Liver (tissue), 9 donors: ENCODE measurements around the gene CRP. TPM values are rescaled to one million over a fixed set of nuclear protein-coding genes. Genes with fewer than 3 reads are reported as not detected.

ENCODE experiments used
- DNase-seq: peaks from one replicate; pipeline ENCODE4 v3.0.0-alpha.2; 2017; ENCODE audit warnings: low spot score
- H3K27ac ChIP-seq, 2 donors: one replicate each; pipeline ENCODE4 v1.7.0; 2013; ENCODE audit warnings: inconsistent platforms in 2 of 2, low read length in 2 of 2, control low read depth in 1 of 2, low read depth in 1 of 2, mild to moderate bottlenecking in 1 of 2
- H3K27me3 ChIP-seq, 4 donors: one replicate each; pipeline versions ENCODE4 v1.6.1 to v1.7.0; 2013; ENCODE audit warnings: low read length in 3 of 4, inconsistent platforms in 1 of 4, mild to moderate bottlenecking in 1 of 4, moderate library complexity in 1 of 4; ENCODE audit not compliant: control insufficient read depth in 4 of 4, insufficient read depth in 4 of 4
- H3K36me3 ChIP-seq, 4 donors: one replicate each; pipeline versions ENCODE4 v1.6.1 to v1.7.0; 2013; ENCODE audit warnings: low read length in 3 of 4, mild to moderate bottlenecking in 3 of 4, low read depth in 1 of 4, moderate library complexity in 1 of 4; ENCODE audit not compliant: control insufficient read depth in 4 of 4, insufficient read depth in 3 of 4
- H3K4me1 ChIP-seq, 4 donors: one replicate each; pipeline versions ENCODE4 v1.6.1 to v1.7.0; 2013; ENCODE audit warnings: low read length in 3 of 4, mild to moderate bottlenecking in 3 of 4, moderate library complexity in 1 of 4; ENCODE audit not compliant: control insufficient read depth in 4 of 4, insufficient read depth in 4 of 4
- H3K4me3 ChIP-seq, 3 donors: one replicate each; pipeline versions ENCODE4 v1.6.1 to v1.7.0; 2013; ENCODE audit warnings: low read length in 3 of 3, control low read depth in 1 of 3, low read depth in 1 of 3, mild to moderate bottlenecking in 1 of 3
- H3K9ac ChIP-seq, 2 donors: one replicate each; pipeline ENCODE4 v1.7.0; 2013; ENCODE audit warnings: low read length in 2 of 2, mild to moderate bottlenecking in 2 of 2, moderate library complexity in 2 of 2, control low read depth in 1 of 2, low read depth in 1 of 2
- H3K9me3 ChIP-seq, 4 donors: one replicate each; pipeline versions ENCODE4 v1.6.1 to v1.7.0; 2013; ENCODE audit warnings: low read length in 3 of 4; ENCODE audit not compliant: control insufficient read depth in 4 of 4
- ATF3 ChIP-seq: IDR thresholded peaks from 2 replicates; pipeline ENCODE4 v1.6.1; 2016; ENCODE audit warnings: antibody characterized with exemption
- CTCF ChIP-seq: fragments of 150-350 bp; IDR thresholded peaks from 2 replicates; pipeline ENCODE4 v1.5.1; 2017; ENCODE audit warnings: improper control_type of control experiment, low read depth, low read length; ENCODE audit not compliant: missing input control
- EGR1 ChIP-seq, 2 donors: IDR thresholded peaks; 2 replicates each; pipeline ENCODE4 v1.6.1; 2016 to 2018; ENCODE audit warnings: antibody characterized with exemption in 2 of 2, low read depth in 2 of 2
- FOXA1 ChIP-seq: IDR thresholded peaks from 2 replicates; pipeline ENCODE4 v1.6.1; 2016; ENCODE audit warnings: antibody characterized with exemption
- FOXA2 ChIP-seq: IDR thresholded peaks from 2 replicates; pipeline ENCODE4 v1.6.1; 2016; ENCODE audit warnings: antibody characterized with exemption
- HNF4A ChIP-seq, 2 donors: conservative IDR thresholded peaks; 2 replicates each; pipeline ENCODE4 v1.6.1; 2016; ENCODE audit warnings: antibody characterized with exemption in 2 of 2, mild to moderate bottlenecking in 2 of 2
- HNF4G ChIP-seq: IDR thresholded peaks from 2 replicates; pipeline ENCODE4 v1.6.1; 2016; ENCODE audit warnings: antibody characterized with exemption
- JUND ChIP-seq, 2 donors: IDR thresholded peaks; 2 replicates each; pipeline ENCODE4 v1.6.1; 2016; ENCODE audit warnings: antibody characterized with exemption in 2 of 2
- MAX ChIP-seq: IDR thresholded peaks from 2 replicates; pipeline ENCODE4 v1.6.1; 2016; ENCODE audit warnings: antibody characterized with exemption
- NR2F2 ChIP-seq: IDR thresholded peaks from 2 replicates; pipeline ENCODE4 v1.6.1; 2016; ENCODE audit warnings: antibody characterized with exemption
- REST ChIP-seq: IDR thresholded peaks from 2 replicates; pipeline ENCODE4 v1.6.1; 2016; ENCODE audit warnings: antibody characterized with exemption, mild to moderate bottlenecking
- SP1 ChIP-seq: IDR thresholded peaks from 2 replicates; pipeline ENCODE4 v1.6.1; 2018; ENCODE audit warnings: antibody characterized with exemption, mild to moderate bottlenecking
- TAF1 ChIP-seq: conservative IDR thresholded peaks from 2 replicates; pipeline ENCODE4 v1.6.1; 2016; ENCODE audit warnings: antibody characterized with exemption, mild to moderate bottlenecking
- YY1 ChIP-seq: IDR thresholded peaks from 2 replicates; pipeline ENCODE4 v1.6.1; 2016; ENCODE audit warnings: antibody characterized with exemption, mild to moderate bottlenecking
- ZBTB33 ChIP-seq: IDR thresholded peaks from 2 replicates; pipeline ENCODE4 v1.6.1; 2016; ENCODE audit warnings: antibody characterized with exemption
- WGBS: extraction: QIAGEN DNeasy Blood & Tissue Kit; methylation state at CpG from one replicate; pipeline ENCODE4 v1.1.7; 2013; 5-methylcytosine and 5-hydroxymethylcytosine counted together
- polyA plus RNA-seq, 2 donors: library from polyadenylated mRNA; stranded (reverse) in 1 of 2; unstranded in 1 of 2; fragments of 200-250 nt in 1 of 2; fragments of >200 nt in 1 of 2; fragmentation: Nextera tagmentation in 1 of 2; extraction: Ambion mirVana in 1 of 2; gene quantifications; one replicate each; pipeline versions ENCODE4 v1.2.1 to v1.2.3, GENCODE V29; 2013 to 2015
- total RNA-seq, 2 donors: library from RNA; depleted of rRNA; stranded (reverse); fragments of >200 nt; gene quantifications; one replicate each; pipeline ENCODE4 v1.2.3, GENCODE V29; 2014
- donor health status: healthy.
- donor health status: healthy.
- donor health status: healthy.
- donor health status: healthy.
- donor health status: healthy.

Gene CRP
- total and polyA plus RNA-seq, 4 donors = 103 to 13,117 (median 4,465) TPM

- DNase-seq = no peak
- Histone ChIP-seq H3K27me3 (no peaks in the 10 kb centered on the region), H3K4me3 (no peak overlapping the region), H3K27ac (no peak overlapping the region), H3K9ac (no peak overlapping the region), H3K9me3 (no peaks in the 10 kb centered on the region), H3K36me3 (no peaks in the 10 kb centered on the region), H3K4me1 (no peaks in the 10 kb centered on the region)
- 82% methylated on average over 5 of the region's 5 CpGs for WGBS
- TF ChIP-seq REST = no peak
- no peak for TF ChIP-seq CTCF
- TF ChIP-seq ATF3 = no peak
- TF ChIP-seq TAF1 = no peak
- TF ChIP-seq NR2F2 = no peak
- TF ChIP-seq JUND (IDR thresholded peaks at IDR 0.05) = no peak
- no peak for TF ChIP-seq YY1
- no peak for TF ChIP-seq FOXA2
- TF ChIP-seq SP1 = no peak
- no peak for TF ChIP-seq HNF4A (conservative IDR thresholded peaks at IDR 0.05)
Measured at GRCh38 chr1:159743651-159744410, 29.4 kb upstream of the CRP start.

GRCh38 chr1:159737238-159737916, 23.0 kb upstream of the CRP start:
- no peaks in the 10 kb centered on the region for H3K36me3 ChIP-seq
- H3K27ac ChIP-seq = no peak overlapping the region
- H3K9me3 ChIP-seq = no peaks in the 10 kb centered on the region
- H3K9ac ChIP-seq = no peak overlapping the region
- 87% methylated on average over 4 of the region's 4 CpGs for WGBS
- H3K4me1 ChIP-seq = no peaks in the 10 kb centered on the region
- no peak overlapping the region for H3K4me3 ChIP-seq
- no peak for DNase-seq
- no peaks in the 10 kb centered on the region for H3K27me3 ChIP-seq
- TF ChIP-seq FOXA1 = no peak
- TF ChIP-seq REST = no peak
- no peak for TF ChIP-seq JUND (IDR thresholded peaks at IDR 0.05)
- TF ChIP-seq FOXA2 = no peak
- no peak for TF ChIP-seq ZBTB33
- TF ChIP-seq HNF4G = no peak
- no peak for TF ChIP-seq MAX
- TF ChIP-seq ATF3 = no peak
- no peak for TF ChIP-seq EGR1 (IDR thresholded peaks at IDR 0.05; ENCODE audit: low read depth in 2 of 2)
- no peak for TF ChIP-seq CTCF
- no peak for TF ChIP-seq HNF4A (conservative IDR thresholded peaks at IDR 0.05)
